SK-N-SH treated with all-trans-retinoic acid at 6 μM for 48 hours (cell line): Measurements from ENCODE around the gene METTL8.

Experiments
- OSR1 ChIP-seq: fragments of 250-450 bp; sonication (Bioruptor Pico); IDR thresholded peaks from 2 replicates; pipeline ENCODE4 v1.8.0; 2022; ENCODE audit warnings: moderate library complexity, mild to moderate bottlenecking, inconsistent platforms
- PPARA ChIP-seq: fragments of 250-450 bp; sonication (Bioruptor Pico); IDR thresholded peaks from 2 replicates; pipeline ENCODE4 v1.5.0; 2020; ENCODE audit warnings: mild to moderate bottlenecking, borderline replicate concordance
- RARB ChIP-seq: fragments of 250-450 bp; sonication (Bioruptor Pico); IDR thresholded peaks from 2 replicates; pipeline ENCODE4 v1.8.0; 2021; ENCODE audit warnings: mild to moderate bottlenecking, moderate library complexity
- SNAI2 ChIP-seq: fragments of 250-450 bp; sonication (Bioruptor Pico); IDR thresholded peaks from 2 replicates; pipeline ENCODE4 v1.5.0; 2020; ENCODE audit warnings: mild to moderate bottlenecking, moderate library complexity
- ZFP3 ChIP-seq: fragments of 250-450 bp; sonication (Bioruptor Pico); IDR thresholded peaks from 2 replicates; pipeline ENCODE4 v1.5.0; 2020; ENCODE audit warnings: mild to moderate bottlenecking, moderate library complexity
- ZNF8 ChIP-seq: fragments of 450-650 bp; formaldehyde crosslinking; IDR thresholded peaks from 2 replicates; pipeline ENCODE4 v1.5.0; 2020; ENCODE audit warnings: mild to moderate bottlenecking, moderate library complexity
- TF ChIP-seq, protein P1 (sequence below): fragments of 250-450 bp; sonication (Bioruptor Pico); IDR thresholded peaks from 2 replicates; pipeline ENCODE4 v1.5.1; 2020; ENCODE audit warnings: low read depth, mild to moderate bottlenecking, moderate library complexity
- TF ChIP-seq, protein P2 (sequence below): fragments of 250-450 bp; sonication (Bioruptor Pico); IDR thresholded peaks from 2 replicates; pipeline ENCODE4 v1.8.0; 2020; ENCODE audit warnings: mild to moderate bottlenecking, moderate library complexity, borderline replicate concordance
- TF ChIP-seq, protein P3 (sequence below): fragments of 250-450 bp; sonication (Bioruptor Pico); IDR thresholded peaks from 2 replicates; pipeline ENCODE4 v1.5.1; 2021; ENCODE audit warnings: mild to moderate bottlenecking, moderate library complexity

DNA sequence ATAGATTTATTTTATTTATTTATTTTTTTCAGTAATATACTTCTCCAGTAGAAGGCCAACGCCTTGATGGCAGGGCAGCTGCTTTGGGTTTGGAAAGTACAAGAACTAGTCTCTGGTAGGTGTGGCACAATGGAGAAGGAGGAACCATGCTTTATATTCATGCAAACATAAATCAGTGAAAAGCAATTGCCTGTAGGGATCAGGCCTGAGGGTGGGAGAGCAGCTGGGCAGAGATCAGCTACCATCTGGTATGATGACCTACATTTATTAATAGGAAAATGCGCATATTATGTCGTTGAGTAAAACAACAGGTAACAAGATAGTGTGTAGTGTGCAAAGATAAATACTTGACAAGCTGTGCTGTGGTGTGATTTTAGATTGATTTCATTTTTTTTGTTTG lies 152.7 kb downstream of the METTL8 start:
- TF ChIP-seq SNAI2 (no peak), PPARA (CRISPR knock-in tag) (no peak), ZNF8 (CRISPR knock-in tag) (no peak), RARB (CRISPR knock-in tag) (no peak), ZFP3 (CRISPR knock-in tag) (no peak), OSR1 (no peak)
- TF ChIP-seq, protein P1, sequence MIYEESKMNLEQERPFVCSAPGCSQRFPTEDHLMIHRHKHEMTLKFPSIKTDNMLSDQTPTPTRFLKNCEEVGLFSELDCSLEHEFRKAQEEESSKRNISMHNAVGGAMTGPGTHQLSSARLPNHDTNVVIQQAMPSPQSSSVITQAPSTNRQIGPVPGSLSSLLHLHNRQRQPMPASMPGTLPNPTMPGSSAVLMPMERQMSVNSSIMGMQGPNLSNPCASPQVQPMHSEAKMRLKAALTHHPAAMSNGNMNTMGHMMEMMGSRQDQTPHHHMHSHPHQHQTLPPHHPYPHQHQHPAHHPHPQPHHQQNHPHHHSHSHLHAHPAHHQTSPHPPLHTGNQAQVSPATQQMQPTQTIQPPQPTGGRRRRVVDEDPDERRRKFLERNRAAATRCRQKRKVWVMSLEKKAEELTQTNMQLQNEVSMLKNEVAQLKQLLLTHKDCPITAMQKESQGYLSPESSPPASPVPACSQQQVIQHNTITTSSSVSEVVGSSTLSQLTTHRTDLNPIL, result no peak
- TF ChIP-seq, protein P2, sequence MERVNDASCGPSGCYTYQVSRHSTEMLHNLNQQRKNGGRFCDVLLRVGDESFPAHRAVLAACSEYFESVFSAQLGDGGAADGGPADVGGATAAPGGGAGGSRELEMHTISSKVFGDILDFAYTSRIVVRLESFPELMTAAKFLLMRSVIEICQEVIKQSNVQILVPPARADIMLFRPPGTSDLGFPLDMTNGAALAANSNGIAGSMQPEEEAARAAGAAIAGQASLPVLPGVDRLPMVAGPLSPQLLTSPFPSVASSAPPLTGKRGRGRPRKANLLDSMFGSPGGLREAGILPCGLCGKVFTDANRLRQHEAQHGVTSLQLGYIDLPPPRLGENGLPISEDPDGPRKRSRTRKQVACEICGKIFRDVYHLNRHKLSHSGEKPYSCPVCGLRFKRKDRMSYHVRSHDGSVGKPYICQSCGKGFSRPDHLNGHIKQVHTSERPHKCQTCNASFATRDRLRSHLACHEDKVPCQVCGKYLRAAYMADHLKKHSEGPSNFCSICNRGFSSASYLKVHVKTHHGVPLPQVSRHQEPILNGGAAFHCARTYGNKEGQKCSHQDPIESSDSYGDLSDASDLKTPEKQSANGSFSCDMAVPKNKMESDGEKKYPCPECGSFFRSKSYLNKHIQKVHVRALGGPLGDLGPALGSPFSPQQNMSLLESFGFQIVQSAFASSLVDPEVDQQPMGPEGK, result no peak
- TF ChIP-seq, protein P3, sequence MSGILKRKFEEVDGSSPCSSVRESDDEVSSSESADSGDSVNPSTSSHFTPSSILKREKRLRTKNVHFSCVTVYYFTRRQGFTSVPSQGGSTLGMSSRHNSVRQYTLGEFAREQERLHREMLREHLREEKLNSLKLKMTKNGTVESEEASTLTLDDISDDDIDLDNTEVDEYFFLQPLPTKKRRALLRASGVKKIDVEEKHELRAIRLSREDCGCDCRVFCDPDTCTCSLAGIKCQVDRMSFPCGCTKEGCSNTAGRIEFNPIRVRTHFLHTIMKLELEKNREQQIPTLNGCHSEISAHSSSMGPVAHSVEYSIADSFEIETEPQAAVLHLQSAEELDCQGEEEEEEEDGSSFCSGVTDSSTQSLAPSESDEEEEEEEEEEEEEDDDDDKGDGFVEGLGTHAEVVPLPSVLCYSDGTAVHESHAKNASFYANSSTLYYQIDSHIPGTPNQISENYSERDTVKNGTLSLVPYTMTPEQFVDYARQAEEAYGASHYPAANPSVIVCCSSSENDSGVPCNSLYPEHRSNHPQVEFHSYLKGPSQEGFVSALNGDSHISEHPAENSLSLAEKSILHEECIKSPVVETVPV, result no peak
